Keratinocyte (primary cell): ENCODE measurements around the gene SND1. TPM values are rescaled to one million over a fixed set of nuclear protein-coding genes. Genes with fewer than 3 reads are reported as not detected.

ENCODE experiments used
- DNase-seq: peaks from one replicate; pipeline ENCODE4 v3.0.0-alpha.2; 2011; ENCODE audit warnings: low read depth, missing footprints, low spot score
- FAIRE-seq: peaks from 2 replicates; lab custom pipeline; 2011; peaks lifted over from hg19 to GRCh38; lab: Jason Lieb, UNC
- H2AFZ ChIP-seq: 2 replicates; pipeline ENCODE4 v1.6.0; 2012; ENCODE audit warnings: low read length, control low read depth, inconsistent platforms; ENCODE audit not compliant: control insufficient read depth
- H3K27ac ChIP-seq: 2 replicates; pipeline ENCODE4 v1.5.1; 2011; ENCODE audit warnings: low read length; ENCODE audit not compliant: control insufficient read depth, insufficient read depth
- H3K27me3 ChIP-seq: 3 replicates; pipeline ENCODE4 v1.6.0; 2011; ENCODE audit warnings: low read length; ENCODE audit not compliant: control insufficient read depth, insufficient read depth; ENCODE audit errors: extremely low read depth
- H3K36me3 ChIP-seq, 2 experiments: 2 replicates in 1 of 2; 3 replicates in 1 of 2; pipeline ENCODE4 v1.5.1; 2011; ENCODE audit warnings: low read length in 2 of 2, mild to moderate bottlenecking in 1 of 2; ENCODE audit not compliant: control insufficient read depth in 2 of 2, insufficient read depth in 2 of 2; ENCODE audit errors: extremely low read depth in 1 of 2
- H3K4me1 ChIP-seq: 3 replicates; pipeline ENCODE4 v1.5.1; 2011; ENCODE audit warnings: low read length; ENCODE audit not compliant: control insufficient read depth, insufficient read depth; ENCODE audit errors: extremely low read depth
- H3K4me2 ChIP-seq: 3 replicates; pipeline ENCODE4 v1.6.0; 2011; ENCODE audit warnings: low read depth, low read length; ENCODE audit not compliant: control insufficient read depth, insufficient read depth; ENCODE audit errors: extremely low read depth
- H3K4me3 ChIP-seq, 3 experiments: fragments of 200-600 bp in 1 of 3; sonication (generic) in 1 of 3; 2 replicates in 2 of 3; 3 replicates in 1 of 3; pipeline ENCODE4 v1.5.1; 2011 to 2016; ENCODE audit warnings: low read length in 3 of 3, mild to moderate bottlenecking in 3 of 3, control low read depth in 2 of 3, inconsistent platforms in 1 of 3, low read depth in 1 of 3, mixed read lengths in 1 of 3, mixed run types in 1 of 3, moderate library complexity in 1 of 3; ENCODE audit not compliant: control insufficient read depth in 2 of 3, insufficient read depth in 2 of 3; ENCODE audit errors: extremely low read depth in 1 of 3
- H3K79me2 ChIP-seq: 2 replicates; pipeline ENCODE4 v1.6.0; 2012; ENCODE audit warnings: low read length; ENCODE audit not compliant: control insufficient read depth, insufficient read depth
- H3K9ac ChIP-seq: 3 replicates; pipeline ENCODE4 v1.6.0; 2011; ENCODE audit warnings: low read length; ENCODE audit not compliant: control insufficient read depth, insufficient read depth; ENCODE audit errors: extremely low read depth
- H3K9me1 ChIP-seq: 3 replicates; pipeline ENCODE4 v1.6.0; 2011; ENCODE audit warnings: low read length; ENCODE audit not compliant: control insufficient read depth, insufficient read depth; ENCODE audit errors: extremely low read depth
- H3K9me3 ChIP-seq: 2 replicates; pipeline ENCODE4 v1.5.1; 2012; ENCODE audit warnings: low read depth, low read length; ENCODE audit not compliant: control insufficient read depth
- H4K20me1 ChIP-seq: 3 replicates; pipeline ENCODE4 v1.6.0; 2011; ENCODE audit warnings: low read length; ENCODE audit not compliant: control insufficient read depth, insufficient read depth; ENCODE audit errors: extremely low read depth
- EZH2 ChIP-seq: IDR thresholded peaks from one replicate; pipeline ENCODE4 v1.6.1; 2012; ENCODE audit warnings: inconsistent platforms, mild to moderate bottlenecking, low read length, moderate library complexity
- dilution Hi-C: fragments of 300-500 bp; cut with MboI; formaldehyde crosslinking; loops from one replicate; pipeline ENCODE4 v1.7.0; 2020; ENCODE audit warnings: low sequenced_read_pairs; ENCODE audit not compliant: extremely low pct_ligation_motif_present
- polyA plus RNA-seq, 5 experiments: library from polyadenylated mRNA; depleted of rRNA in 3 of 5; stranded (reverse) in 3 of 5; stranded (forward) in 1 of 5; unstranded in 1 of 5; fragments of >200 nt; gene quantifications; 1 replicate in 1 of 5; 2 replicates in 3 of 5; 3 replicates in 1 of 5; pipeline versions ENCODE4 v1.2.1 to v1.2.3, GENCODE V29; 2011 to 2012; ENCODE audit warnings: missing spikeins in 2 of 5, low read depth in 1 of 5, low replicate concordance in 1 of 5
- TF ChIP-seq, protein P1 (sequence below), 3 experiments: IDR thresholded peaks in 1 of 3; conservative IDR thresholded peaks in 1 of 3; optimal IDR thresholded peaks in 1 of 3; 2 replicates in 2 of 3; 3 replicates in 1 of 3; pipeline versions ENCODE3 to v1.5.1; 2011; ENCODE audit warnings: low read length in 3 of 3, mild to moderate bottlenecking in 3 of 3, moderate library complexity in 2 of 3, control low read depth in 1 of 3, inconsistent platforms in 1 of 3; ENCODE audit not compliant: insufficient read depth in 2 of 3; ENCODE audit errors: extremely low read depth in 1 of 3

The SND1 gene
- polyA plus RNA-seq, 1 donor (not counting 4 experiments of a cell fraction or from before 2014, with no cell fraction given): 140 TPM

DNA sequence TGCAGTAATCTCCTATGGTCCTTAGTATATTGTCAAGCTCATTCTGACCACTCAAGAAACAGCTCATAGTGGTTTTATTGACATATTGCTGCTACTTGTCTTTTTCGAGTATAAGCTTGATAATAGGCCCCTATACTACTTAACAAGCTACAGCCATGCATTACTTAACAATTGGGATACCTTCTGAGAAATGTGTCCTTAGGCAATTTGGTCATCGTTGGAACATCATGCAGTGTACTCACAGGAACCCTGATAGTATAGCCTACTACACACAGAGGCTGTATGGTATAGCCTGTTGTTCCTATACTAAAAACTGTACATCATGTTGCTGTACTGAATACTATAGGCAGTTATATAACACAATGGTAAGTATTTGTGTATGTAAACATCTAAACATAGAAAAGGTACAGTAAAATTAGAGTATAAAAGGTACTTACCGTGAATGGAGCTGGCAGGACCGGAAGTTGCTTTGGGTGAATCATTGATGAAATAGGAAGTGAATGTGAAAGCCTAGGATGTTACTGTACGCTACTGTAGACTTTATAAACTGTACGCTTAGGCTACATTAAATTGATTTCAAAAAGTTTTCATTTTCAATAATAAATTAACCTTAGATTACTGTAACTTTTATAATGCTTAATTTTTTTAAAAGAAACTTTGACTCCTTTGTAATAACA is 218.4 kb downstream of the SND1 start:
- DNase-seq: no peak
- Histone ChIP-seq H3K9ac (no peak overlapping the region), H3K9me1 (peaks cover 5% of the 10 kb centered on the region), H3K4me3 (no peak overlapping the region), H3K27me3 (no peaks in the 10 kb centered on the region), H3K79me2 (peaks cover 15% of the 10 kb centered on the region), H3K4me1 (no peaks in the 10 kb centered on the region), H3K36me3 (no peaks in the 10 kb centered on the region), H4K20me1 (peaks cover 2% of the 10 kb centered on the region), H3K9me3 (no peaks in the 10 kb centered on the region), H2AFZ (no peak overlapping the region), H3K4me2 (no peak overlapping the region), H3K27ac (no peak overlapping the region)
- FAIRE-seq: no peak
- dilution Hi-C loops: no loop called here
- TF ChIP-seq, protein P1, sequence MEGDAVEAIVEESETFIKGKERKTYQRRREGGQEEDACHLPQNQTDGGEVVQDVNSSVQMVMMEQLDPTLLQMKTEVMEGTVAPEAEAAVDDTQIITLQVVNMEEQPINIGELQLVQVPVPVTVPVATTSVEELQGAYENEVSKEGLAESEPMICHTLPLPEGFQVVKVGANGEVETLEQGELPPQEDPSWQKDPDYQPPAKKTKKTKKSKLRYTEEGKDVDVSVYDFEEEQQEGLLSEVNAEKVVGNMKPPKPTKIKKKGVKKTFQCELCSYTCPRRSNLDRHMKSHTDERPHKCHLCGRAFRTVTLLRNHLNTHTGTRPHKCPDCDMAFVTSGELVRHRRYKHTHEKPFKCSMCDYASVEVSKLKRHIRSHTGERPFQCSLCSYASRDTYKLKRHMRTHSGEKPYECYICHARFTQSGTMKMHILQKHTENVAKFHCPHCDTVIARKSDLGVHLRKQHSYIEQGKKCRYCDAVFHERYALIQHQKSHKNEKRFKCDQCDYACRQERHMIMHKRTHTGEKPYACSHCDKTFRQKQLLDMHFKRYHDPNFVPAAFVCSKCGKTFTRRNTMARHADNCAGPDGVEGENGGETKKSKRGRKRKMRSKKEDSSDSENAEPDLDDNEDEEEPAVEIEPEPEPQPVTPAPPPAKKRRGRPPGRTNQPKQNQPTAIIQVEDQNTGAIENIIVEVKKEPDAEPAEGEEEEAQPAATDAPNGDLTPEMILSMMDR (optimal IDR thresholded peaks at IDR 0.05 in 1 of 3, IDR thresholded peaks at IDR 0.05 in 1 of 3, conservative IDR thresholded peaks at IDR 0.05 in 1 of 3; ENCODE audit: extremely low read depth in 1 of 3, insufficient read depth in 2 of 3, low read length in 3 of 3): no peak
- TF ChIP-seq EZH2: no peak

- H3K79me2 ChIP-seq: peaks cover 15% of the 10 kb centered on the region
- H3K27ac ChIP-seq: no peak overlapping the region
- TF ChIP-seq, protein P1 (optimal IDR thresholded peaks at IDR 0.05 in 1 of 3, IDR thresholded peaks at IDR 0.05 in 1 of 3, conservative IDR thresholded peaks at IDR 0.05 in 1 of 3; ENCODE audit: extremely low read depth in 1 of 3, insufficient read depth in 2 of 3, low read length in 3 of 3): no peak
- no peak for TF ChIP-seq EZH2
- no peaks in the 10 kb centered on the region for H3K27me3 ChIP-seq
- no peaks in the 10 kb centered on the region for H3K9me3 ChIP-seq
- H2AFZ ChIP-seq: no peak overlapping the region
- DNase-seq: no peak
- no peak for FAIRE-seq
- dilution Hi-C loops: no loop called here
- no peak overlapping the region for H3K4me3 ChIP-seq
- peaks cover 5% of the 10 kb centered on the region for H3K9me1 ChIP-seq
- H3K36me3 ChIP-seq: no peaks in the 10 kb centered on the region
- H3K4me1 ChIP-seq: peaks cover 5% of the 10 kb centered on the region
- H3K4me2 ChIP-seq: no peak overlapping the region
- H4K20me1 ChIP-seq: peaks cover 2% of the 10 kb centered on the region
- no peak overlapping the region for H3K9ac ChIP-seq
Measured at GRCh38 chr7:127871226-127871625, 219.2 kb downstream of the SND1 start.
